Panc1 (cell line): ENCODE data around the gene C6orf163. TPM values are rescaled to one million over a fixed set of nuclear protein-coding genes. Genes with fewer than 3 reads are reported as not detected.
"Not testable (repeated sequence)": the region's sequence is repeated elsewhere in the genome, so short reads cannot be mapped to it uniquely, and the experiment has no call there.

Experiments
- ATAC-seq: fragments of 200-7000 bp; cut with Tn5 transposase; 2 replicates; pipeline ENCODE4 v1.9.1; 2020; ENCODE audit warnings: mild to moderate bottlenecking, moderate library complexity
- BruUV-seq: library from RNA; stranded (reverse); fragments of 400-500 nt; replicated peaks from 2 replicates; lab custom pipeline; 2021; lab: Mats Ljungman, UMichigan
- CTCF ChIA-PET: fragments of 300-600 bp; sonication (Branson Sonifier 250); formaldehyde crosslinking; loops from one replicate; lab custom pipeline; 2022; ENCODE audit warnings: antibody characterized with exemption; lab: Charles Lee
- POLR2A ChIA-PET: fragments of 300-600 bp; sonication (Branson Sonifier 250); formaldehyde crosslinking; loops from one replicate; lab custom pipeline; 2022; ENCODE audit warnings: antibody characterized with exemption; lab: Charles Lee
- DNase-seq: peaks from one replicate; pipeline ENCODE4 v3.0.0-alpha.2; 2010; ENCODE audit warnings: low read depth, low spot score
- H3K27ac ChIP-seq: 2 replicates; pipeline ENCODE4 v1.5.1; 2011; ENCODE audit warnings: mild to moderate bottlenecking, low read length, inconsistent platforms
- H3K27me3 ChIP-seq: fragments of 200-500 bp; sonication (Bioruptor generic); 2 replicates; pipeline ENCODE4 v1.6.0; 2014; ENCODE audit warnings: low read length, inconsistent platforms; ENCODE audit not compliant: control insufficient read depth, insufficient read depth
- H3K36me3 ChIP-seq: fragments of 200-500 bp; sonication (Bioruptor generic); 2 replicates; pipeline ENCODE4 v1.5.1; 2014; ENCODE audit warnings: inconsistent platforms, mild to moderate bottlenecking, low read length, moderate library complexity; ENCODE audit not compliant: control insufficient read depth, insufficient read depth
- H3K4me1 ChIP-seq: 2 replicates; pipeline ENCODE4 v1.5.1; 2011; ENCODE audit warnings: inconsistent platforms, mild to moderate bottlenecking, low read length, moderate library complexity; ENCODE audit not compliant: control insufficient read depth, insufficient read depth
- H3K4me3 ChIP-seq, 2 experiments: 2 replicates each; pipeline ENCODE4 v1.5.1; 2011 to 2012; ENCODE audit warnings: low read depth in 2 of 2, low read length in 2 of 2, mild to moderate bottlenecking in 2 of 2, inconsistent platforms in 1 of 2, moderate library complexity in 1 of 2
- H3K9me3 ChIP-seq: fragments of 200-500 bp; sonication (Bioruptor generic); 2 replicates; pipeline ENCODE4 v1.5.1; 2014; ENCODE audit warnings: low read depth, mild to moderate bottlenecking, inconsistent platforms, low read length, moderate library complexity; ENCODE audit not compliant: control insufficient read depth, insufficient read depth
- CTCF ChIP-seq: fragments of 450-650 bp; IDR thresholded peaks from 2 replicates; pipeline ENCODE4 v1.5.1; 2017; ENCODE audit warnings: mild to moderate bottlenecking
- POLR2AphosphoS5 ChIP-seq: IDR thresholded peaks from 2 replicates; pipeline ENCODE4 v1.6.1; 2012; ENCODE audit warnings: mild to moderate bottlenecking, low read depth, low read length, moderate library complexity
- REST ChIP-seq, 2 experiments: IDR thresholded peaks; 2 replicates each; pipeline ENCODE4 v1.6.1; 2011 to 2012; ENCODE audit warnings: low read depth in 2 of 2, control low read depth in 1 of 2, low read length in 1 of 2, mild to moderate bottlenecking in 1 of 2, moderate library complexity in 1 of 2; ENCODE audit not compliant: insufficient read depth in 1 of 2
- SIN3A ChIP-seq: IDR thresholded peaks from 2 replicates; pipeline ENCODE4 v1.6.1; 2012; ENCODE audit warnings: low read depth, mild to moderate bottlenecking, low read length, moderate library complexity, borderline replicate concordance; ENCODE audit not compliant: insufficient read depth
- TCF7L2 ChIP-seq: IDR thresholded peaks from 2 replicates; pipeline ENCODE4 v1.6.1; 2011; ENCODE audit warnings: mild to moderate bottlenecking, low read depth, low read length, inconsistent platforms
- in situ Hi-C: cut with HindIII; loops from 2 replicates; pipeline ENCODE4 v1.10.0; 2016; ENCODE audit warnings: low sequenced_read_pairs, low pct_unique_long_range_greater_than_20kb
- intact Hi-C: fragments of 100-400 bp; cut with micrococcal nuclease; formaldehyde crosslinking; loops from one replicate; pipeline ENCODE4 v1.10.0; 2022; ENCODE audit not compliant: unreplicated experiment
- total RNA-seq: library from RNA; stranded (reverse); gene quantifications from one replicate; pipeline ENCODE4 v1.2.1, GENCODE V29; 2021; ENCODE audit not compliant: unreplicated experiment

The C6orf163 gene
- total RNA-seq, 1 experiment from 2014 or later, result 1.3 TPM

GRCh38 chr6:87319271-87319987 is 25.2 kb upstream of the C6orf163 start:
- no TSS peak for BruUV-seq
- intact Hi-C loops (no loop called here), in situ Hi-C loops (no loop called here)
- Histone ChIP-seq H3K27ac (no peak overlapping the region), H3K27me3 (no peaks in the 10 kb centered on the region), H3K4me3 (no peak overlapping the region), H3K36me3 (no peaks in the 10 kb centered on the region), H3K9me3 (no peaks in the 10 kb centered on the region), H3K4me1 (no peaks in the 10 kb centered on the region)
- POLR2A ChIA-PET, result no interaction called here
- CTCF ChIA-PET, result no interaction called here
- TF ChIP-seq CTCF (no peak), TCF7L2 (no peak), REST (IDR thresholded peaks at IDR 0.05; ENCODE audit: insufficient read depth in 1 of 2, low read depth in 2 of 2, low read length in 1 of 2) (no peak), SIN3A (no peak), POLR2AphosphoS5 (no peak)
- DNase-seq (no peak), ATAC-seq (no peak)

GRCh38 chr6:87322304-87323212 is 22.1 kb upstream of the C6orf163 start, which contains the start of gene SMIM8:
Gene SMIM8 (plus strand): TSS chr6:87322588. CDS start chr6:87337032, 14,444 bp downstream.
- no TSS peak for BruUV-seq
- 0 out of 2 replicates have a peak, but pooled peaks have one; percentile 70 for TF ChIP-seq SIN3A
- TF ChIP-seq CTCF, result peak; percentile 100
- TF ChIP-seq TCF7L2, result no peak
- no peak for TF ChIP-seq REST (IDR thresholded peaks at IDR 0.05; ENCODE audit: insufficient read depth in 1 of 2, low read depth in 2 of 2, low read length in 1 of 2)
- peak; percentile 79; the same call in 1 of the 2 replicates for TF ChIP-seq POLR2AphosphoS5
- DNase-seq (peak; percentile 36), ATAC-seq (peak; percentile 100)
- peak within 1 kb of the TSS; percentile 88 for H3K27ac ChIP-seq
- H3K4me1 ChIP-seq, result no peaks in the 10 kb centered on the region
- no peaks in the 10 kb centered on the region for H3K36me3 ChIP-seq
- in situ Hi-C loops, result no loop called here
- ChIA-PET POLR2A (no interaction called here), CTCF (no interaction called here)
- intact Hi-C loops, result no loop called here
- H3K9me3 ChIP-seq, result no peaks in the 10 kb centered on the region
- H3K4me3 ChIP-seq, result peak within 1 kb of the TSS; percentile 86 to 100
- no peaks in the 10 kb centered on the region for H3K27me3 ChIP-seq

- H3K9me3 ChIP-seq, ATAC-seq, H3K27me3 ChIP-seq, in situ Hi-C loops, H3K27ac ChIP-seq, BruUV-seq, POLR2A ChIA-PET, CTCF ChIA-PET, H3K4me3 ChIP-seq, DNase-seq, intact Hi-C loops, H3K4me1 ChIP-seq, H3K36me3 ChIP-seq: not testable (repeated sequence)
Measured at GRCh38 chr6:87323880-87324279, 20.7 kb upstream of the C6orf163 start.
